Measurements from ENCODE around the gene CALML6. TPM values are rescaled to one million over a fixed set of nuclear protein-coding genes. Genes with fewer than 3 reads are reported as not detected.

Gene CALML6
- total and polyA plus RNA-seq, 2 of the 8 experiments (the other 6 are each of a cell fraction or from before 2014, with no cell fraction given) = 0.54 to 1.3 TPM

GRCh38 chr1:1926346-1926811 is 11.3 kb downstream of the CALML6 start:
- Histone ChIP-seq H2BK15ac (ENCODE audit: low read length) (no peak overlapping the region), H4K91ac (replicated peaks; ENCODE audit: insufficient read length, low read length) (no peak overlapping the region), H2AK5ac (ENCODE audit: low read depth, low read length) (no peak overlapping the region), H3K14ac (ENCODE audit: insufficient read length) (no peak overlapping the region), H2BK12ac (ENCODE audit: low read depth, low read length) (no peak overlapping the region), H3K4ac (replicated peaks; ENCODE audit: insufficient read length, low read depth, low read length) (no peak overlapping the region), H3K4me3 (ENCODE audit: extremely low read depth in 1 of 4, insufficient read depth in 2 of 4, low read depth in 3 of 4, low read length in 4 of 4) (no peak overlapping the region), H4K5ac (ENCODE audit: insufficient read length, low read depth, low read length) (no peak overlapping the region), H2BK5ac (ENCODE audit: low read depth, low read length) (no peak overlapping the region), H4K8ac (ENCODE audit: extremely low read depth, insufficient read depth, low read length) (no peak overlapping the region), H2BK120ac (replicated peaks; ENCODE audit: low read depth, low read length) (no peak overlapping the region), H3K27me3 (replicated peaks in 1 of 4; ENCODE audit: control insufficient read depth in 3 of 4, extremely low read depth in 1 of 4, insufficient read depth in 3 of 4, low read length in 3 of 4) (no peaks in the 10 kb centered on the region; a peak in 1 of 7 replicates), H3K27ac (ENCODE audit: low read depth, low read length) (no peak overlapping the region), H3K9ac (replicated peaks in 1 of 4; ENCODE audit: extremely low read depth in 1 of 4, low read depth in 3 of 4, low read length in 3 of 4) (no peak overlapping the region), H3K4me2 (ENCODE audit: insufficient read depth in 1 of 2, low read depth in 2 of 2, low read length in 2 of 2) (no peak overlapping the region), H3K79me2 (ENCODE audit: control insufficient read depth in 1 of 2, insufficient read depth in 2 of 2, low read length in 2 of 2) (no peaks in the 10 kb centered on the region), H3K79me1 (ENCODE audit: low read depth, low read length) (no peaks in the 10 kb centered on the region), H3K18ac (ENCODE audit: extremely low read depth, low read length) (no peak overlapping the region), H2AFZ (ENCODE audit: low read length) (no peak overlapping the region), H3K23me2 (ENCODE audit: low read depth, low read length) (no peaks in the 10 kb centered on the region; the same call in 1 of the 2 replicates), H3K9me3 (ENCODE audit: insufficient read depth in 2 of 2, low read depth in 1 of 2, low read length in 1 of 2) (peaks cover 0 to 15% of the 10 kb centered on the region in 2 experiments; a peak in 1 of 4 replicates), H3K23ac (ENCODE audit: insufficient read length) (no peak overlapping the region), H2BK20ac (ENCODE audit: low read length) (no peak overlapping the region), H3K36me3 (ENCODE audit: control insufficient read depth in 2 of 4, insufficient read depth in 4 of 4, low read length in 3 of 4) (no peaks in the 10 kb centered on the region), H4K20me1 (replicated peaks in 1 of 2; ENCODE audit: control insufficient read depth in 1 of 2, insufficient read depth in 2 of 2, low read length in 2 of 2) (no peaks in the 10 kb centered on the region), H3K4me1 (replicated peaks in 1 of 4; ENCODE audit: control insufficient read depth in 3 of 4, insufficient read depth in 4 of 4, low read length in 3 of 4) (no peaks in the 10 kb centered on the region; a peak in 2 of 7 replicates), H3K56ac (replicated peaks; ENCODE audit: insufficient read length, low read depth, low read length) (no peak overlapping the region)
- CTCF ChIA-PET (ENCODE audit: partially characterized antibody) = interaction anchor here (1.2 to 3.4 kb wide), 3 partner anchors 17 to 120 kb away, joined by 3 to 21 read pairs (median 5); no protein-coding TSS in a partner anchor
- FAIRE-seq (no peak), DNase-seq (ENCODE audit: low read depth in 1 of 2, low spot score in 2 of 2) (no peak)
- POLR2A ChIA-PET (ENCODE audit: partially characterized antibody) = interaction anchor here (0.9 kb wide), 1 partner anchor 15 kb away, joined by 3 read pairs; no protein-coding TSS in a partner anchor
- 90% methylated on average over 11 of the region's 26 CpGs; no CpG with 5 or more reads in 1 of the 2 experiments for WGBS, 2 experiments (ENCODE audit: extremely low coverage in 1 of 2, insufficient coverage in 1 of 2, insufficient read length in 1 of 2, insufficient replicate concordance in 2 of 2, low coverage in 1 of 2, low lambda C conversion rate in 2 of 2, missing lambda C conversion rate in 1 of 2)
- TF ChIP-seq BCL11A (IDR thresholded peaks at IDR 0.05; ENCODE audit: low read depth in 2 of 2, low read length in 2 of 2) (no peak), RFX5 (IDR thresholded peaks at IDR 0.05; ENCODE audit: borderline replicate concordance, low read depth, low read length) (no peak), RAD21 (IDR thresholded peaks at IDR 0.05 in 1 of 2, conservative IDR thresholded peaks at IDR 0.05 in 1 of 2; ENCODE audit: low read depth in 2 of 2, low read length in 2 of 2) (no peak), GABPA (IDR thresholded peaks at IDR 0.05; ENCODE audit: borderline replicate concordance, insufficient read depth, low read length) (no peak), POU5F1 (IDR thresholded peaks at IDR 0.05; ENCODE audit: low read depth, low read length) (no peak), CEBPB (IDR thresholded peaks at IDR 0.05; ENCODE audit: low read depth, low read length) (no peak), YY1 (IDR thresholded peaks at IDR 0.05; ENCODE audit: low read depth, low read length) (no peak), CHD1 (IDR thresholded peaks at IDR 0.05; ENCODE audit: low read depth, low read length) (no peak), SRF (IDR thresholded peaks at IDR 0.05; ENCODE audit: low read depth, low read length) (no peak), SIX5 (IDR thresholded peaks at IDR 0.05; ENCODE audit: low read depth, low read length) (no peak), SP4 (IDR thresholded peaks at IDR 0.05; ENCODE audit: low read length) (no peak), TEAD4 (IDR thresholded peaks at IDR 0.05; ENCODE audit: low read depth, low read length) (no peak), CHD2 (IDR thresholded peaks at IDR 0.05; ENCODE audit: low read length) (no peak), SP2 (IDR thresholded peaks at IDR 0.05; ENCODE audit: low read length) (no peak), KDM4A (IDR thresholded peaks at IDR 0.05; ENCODE audit: low read depth, low read length, severe bottlenecking) (no peak), CREB1 (IDR thresholded peaks at IDR 0.05) (no peak)
